DLD1 (cell line): ENCODE data around the gene CX3CL1.

ENCODE experiments used
- in situ Hi-C: cut with HindIII; loops from 2 replicates; pipeline ENCODE4 v1.10.0; 2017; ENCODE audit warnings: low sequenced_read_pairs

The CX3CL1 gene

GRCh38 chr16:57427824-57428223 is 55.5 kb downstream of the CX3CL1 start:
- in situ Hi-C loops, result no loop called here

- in situ Hi-C loops, result no loop called here
Measured at GRCh38 chr16:57430955-57431354, 58.7 kb downstream of the CX3CL1 start.

- in situ Hi-C loops, result no loop called here
Measured at GRCh38 chr16:57432505-57432904, 60.2 kb downstream of the CX3CL1 start.

DNA sequence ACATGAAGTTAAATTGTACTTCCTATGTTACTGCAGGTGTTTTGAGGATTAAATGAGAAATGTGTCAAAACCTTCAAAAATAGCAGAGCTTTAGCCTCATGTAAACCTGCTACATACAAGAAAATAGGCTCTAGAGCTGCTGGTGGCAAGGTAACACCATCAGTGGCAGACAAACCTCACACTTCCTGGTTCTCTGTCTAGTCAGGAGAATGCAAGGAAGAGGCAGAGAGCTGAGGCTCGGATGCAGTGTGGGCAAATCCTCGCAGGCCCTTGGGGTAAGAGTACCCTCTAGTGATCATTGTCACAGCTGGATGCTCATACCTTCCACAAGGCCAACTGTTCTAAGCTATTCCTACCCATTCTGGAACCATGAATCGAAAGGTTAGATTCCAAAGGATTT is 60.7 kb downstream of the CX3CL1 start:
- in situ Hi-C loops, result no loop called here

DNA sequence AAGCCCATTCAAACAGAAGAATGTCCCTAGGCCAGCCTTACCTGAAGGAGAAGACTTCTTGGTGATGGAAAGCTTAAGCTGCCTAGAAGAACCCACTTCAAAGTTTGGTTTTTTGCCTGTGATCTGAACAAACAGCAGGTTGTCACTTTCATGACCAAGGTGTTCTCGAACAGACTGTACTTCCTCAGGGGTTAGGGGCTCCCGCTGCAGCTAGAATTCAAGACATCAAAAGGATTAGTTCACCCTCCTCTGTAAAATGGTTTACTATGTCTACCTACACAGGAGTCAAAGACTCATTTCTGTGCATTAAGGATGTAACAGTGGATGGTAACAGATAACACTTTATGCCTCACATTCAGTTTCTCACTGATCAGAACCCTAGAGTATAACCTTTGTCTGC is 61.7 kb downstream of the CX3CL1 start:
- in situ Hi-C loops, result no loop called here
